H1 (cell line): ENCODE results near the gene GZMM. TPM values are rescaled to one million over a fixed set of nuclear protein-coding genes. Genes with fewer than 3 reads are reported as not detected.
A peak's percentile ranks its signal among the peaks of the same experiment; 100 is the strongest.

Experiments
- CTCF ChIA-PET: fragments of 300-600 bp; sonication (Branson Sonifier 250); formaldehyde crosslinking; loops from one replicate; lab custom pipeline; 2021; ENCODE audit not compliant: partially characterized antibody; lab: Charles Lee
- POLR2A ChIA-PET: fragments of 300-600 bp; sonication (Branson Sonifier 250); formaldehyde crosslinking; loops from one replicate; lab custom pipeline; 2021; ENCODE audit warnings: inconsistent platforms; ENCODE audit not compliant: partially characterized antibody; lab: Charles Lee
- DNase-seq, 2 experiments: peaks; one replicate each; pipeline versions ENCODE4 v3.0.0 to v3.0.0-alpha.2; 2010 to 2022; ENCODE audit warnings: low spot score in 2 of 2, low read depth in 1 of 2, mixed read lengths in 1 of 2
- FAIRE-seq: peaks from 2 replicates; lab custom pipeline; 2011; peaks lifted over from hg19 to GRCh38; lab: Jason Lieb, UNC
- H2AFZ ChIP-seq: 2 replicates; pipeline ENCODE4 v1.8.1; 2012; ENCODE audit warnings: low read length, inconsistent platforms
- H2AK5ac ChIP-seq: 2 replicates; pipeline ENCODE4 v1.6.1; 2013; ENCODE audit warnings: low read depth, low read length
- H2BK120ac ChIP-seq: replicated peaks from 2 replicates; pipeline ENCODE3; 2013; ENCODE audit warnings: low read depth, low read length, inconsistent platforms
- H2BK12ac ChIP-seq: 2 replicates; pipeline ENCODE4 v1.6.1; 2013; ENCODE audit warnings: low read depth, low read length
- H2BK15ac ChIP-seq: 2 replicates; pipeline ENCODE4 v1.6.1; 2013; ENCODE audit warnings: low read length
- H2BK20ac ChIP-seq: 2 replicates; pipeline ENCODE4 v1.6.1; 2013; ENCODE audit warnings: low read length
- H2BK5ac ChIP-seq: 2 replicates; pipeline ENCODE4 v1.6.1; 2013; ENCODE audit warnings: low read depth, low read length
- H3K14ac ChIP-seq: 2 replicates; pipeline ENCODE4 v1.6.1; 2013; ENCODE audit warnings: inconsistent platforms; ENCODE audit not compliant: insufficient read length
- H3K18ac ChIP-seq: 2 replicates; pipeline ENCODE4 v1.6.1; 2013; ENCODE audit warnings: low read length; ENCODE audit errors: extremely low read depth
- H3K23ac ChIP-seq: 2 replicates; pipeline ENCODE4 v1.6.1; 2013; ENCODE audit warnings: inconsistent platforms; ENCODE audit not compliant: insufficient read length
- H3K23me2 ChIP-seq: 2 replicates; pipeline ENCODE4 v1.6.1; 2013; ENCODE audit warnings: low read depth, low read length
- H3K27ac ChIP-seq: 2 replicates; pipeline ENCODE4 v1.6.1; 2011; ENCODE audit warnings: low read depth, low read length, inconsistent platforms
- H3K27me3 ChIP-seq, 4 experiments: replicated peaks in 1 of 4; 1 replicate in 1 of 4; 2 replicates in 3 of 4; pipeline versions ENCODE4 v1.6.1 to v1.8.1; 2011 to 2013; ENCODE audit warnings: low read length in 3 of 4, mild to moderate bottlenecking in 3 of 4, inconsistent platforms in 2 of 4, mixed read lengths in 2 of 4, moderate library complexity in 1 of 4; ENCODE audit not compliant: control insufficient read depth in 3 of 4, insufficient read depth in 3 of 4; ENCODE audit errors: extremely low read depth in 1 of 4
- H3K36me3 ChIP-seq, 4 experiments: 2 replicates each; pipeline versions ENCODE4 v1.6.1 to v1.8.1; 2011 to 2013; ENCODE audit warnings: mild to moderate bottlenecking in 4 of 4, low read length in 3 of 4, moderate library complexity in 2 of 4, control low read depth in 1 of 4, inconsistent platforms in 1 of 4; ENCODE audit not compliant: insufficient read depth in 4 of 4, control insufficient read depth in 2 of 4
- H3K4ac ChIP-seq: replicated peaks from 2 replicates; pipeline ENCODE3; 2013; ENCODE audit warnings: low read length, low read depth, mixed read lengths, inconsistent platforms; ENCODE audit not compliant: insufficient read length
- H3K4me1 ChIP-seq, 4 experiments: replicated peaks in 1 of 4; 1 replicate in 1 of 4; 2 replicates in 3 of 4; pipeline versions ENCODE4 v1.6.1 to v1.8.1; 2011 to 2013; ENCODE audit warnings: low read length in 3 of 4, inconsistent platforms in 2 of 4, mixed read lengths in 1 of 4; ENCODE audit not compliant: insufficient read depth in 4 of 4, control insufficient read depth in 3 of 4
- H3K4me2 ChIP-seq, 2 experiments: 2 replicates each; pipeline versions ENCODE4 v1.6.1 to v1.8.1; 2011 to 2013; ENCODE audit warnings: low read depth in 2 of 2, low read length in 2 of 2, control low read depth in 1 of 2, inconsistent platforms in 1 of 2, mild to moderate bottlenecking in 1 of 2; ENCODE audit not compliant: insufficient read depth in 1 of 2
- H3K4me3 ChIP-seq, 4 experiments: fragments of 200-600, 300-600 bp in 1 of 4; sonication (generic), shearing (Covaris generic), sonication (Bioruptor Twin) in 1 of 4; 2 replicates each; pipeline versions ENCODE4 v1.5.1 to v1.8.1; 2011 to 2016; ENCODE audit warnings: low read length in 4 of 4, low read depth in 3 of 4, control low read depth in 2 of 4, inconsistent platforms in 2 of 4, mild to moderate bottlenecking in 2 of 4, mixed read lengths in 1 of 4, moderate library complexity in 1 of 4; ENCODE audit not compliant: insufficient read depth in 2 of 4; ENCODE audit errors: extremely low read depth in 1 of 4
- H3K56ac ChIP-seq: replicated peaks from 2 replicates; pipeline ENCODE3; 2013; ENCODE audit warnings: low read depth, mild to moderate bottlenecking, mixed read lengths, low read length, inconsistent platforms; ENCODE audit not compliant: insufficient read length
- H3K79me1 ChIP-seq: 2 replicates; pipeline ENCODE4 v1.6.1; 2013; ENCODE audit warnings: low read depth, low read length, control low read depth
- H3K79me2 ChIP-seq, 2 experiments: 2 replicates each; pipeline versions ENCODE4 v1.6.1 to v1.8.1; 2012 to 2013; ENCODE audit warnings: low read length in 2 of 2, mild to moderate bottlenecking in 2 of 2, inconsistent platforms in 1 of 2; ENCODE audit not compliant: insufficient read depth in 2 of 2, control insufficient read depth in 1 of 2
- H3K9ac ChIP-seq, 4 experiments: replicated peaks in 1 of 4; 1 replicate in 1 of 4; 2 replicates in 3 of 4; pipeline versions ENCODE4 v1.6.1 to v1.8.1; 2011 to 2013; ENCODE audit warnings: low read depth in 3 of 4, low read length in 3 of 4, control low read depth in 2 of 4, mild to moderate bottlenecking in 2 of 4, moderate library complexity in 2 of 4, inconsistent platforms in 1 of 4; ENCODE audit errors: extremely low read depth in 1 of 4
- H3K9me3 ChIP-seq, 2 experiments: 2 replicates each; pipeline versions ENCODE4 v1.6.1 to v1.8.1; 2012 to 2013; ENCODE audit warnings: mild to moderate bottlenecking in 2 of 2, moderate library complexity in 2 of 2, control low read depth in 1 of 2, inconsistent platforms in 1 of 2, low read depth in 1 of 2, low read length in 1 of 2, mixed read lengths in 1 of 2; ENCODE audit not compliant: insufficient read depth in 2 of 2
- H4K20me1 ChIP-seq, 2 experiments: replicated peaks in 1 of 2; 2 replicates each; pipeline versions ENCODE3 to v1.8.1; 2011 to 2013; ENCODE audit warnings: inconsistent platforms in 2 of 2, low read length in 2 of 2, mild to moderate bottlenecking in 1 of 2; ENCODE audit not compliant: insufficient read depth in 2 of 2, control insufficient read depth in 1 of 2
- H4K5ac ChIP-seq: 2 replicates; pipeline ENCODE4 v1.6.1; 2013; ENCODE audit warnings: low read length, low read depth, mixed read lengths, inconsistent platforms; ENCODE audit not compliant: insufficient read length
- H4K8ac ChIP-seq: 2 replicates; pipeline ENCODE4 v1.8.0; 2013; ENCODE audit warnings: mild to moderate bottlenecking, moderate library complexity, low read length, inconsistent platforms; ENCODE audit not compliant: insufficient read depth; ENCODE audit errors: extremely low read depth
- H4K91ac ChIP-seq: replicated peaks from 2 replicates; pipeline ENCODE3; 2013; ENCODE audit warnings: low read length, mixed read lengths, inconsistent platforms; ENCODE audit not compliant: insufficient read length
- POLR2AphosphoS5 ChIP-seq: IDR thresholded peaks from 2 replicates; pipeline ENCODE4 v1.6.1; 2011; ENCODE audit warnings: low read depth, low read length
- WGBS, 2 experiments: shearing (Covaris generic) in 1 of 2; methylation state at CpG; one replicate each; pipeline versions ENCODE4 v1.1.6 to v1.1.7; 2013 to 2015; ENCODE audit warnings: low lambda C conversion rate in 2 of 2, mixed read lengths in 2 of 2, inconsistent platforms in 1 of 2, low coverage in 1 of 2, missing lambda C conversion rate in 1 of 2; ENCODE audit not compliant: insufficient replicate concordance in 2 of 2, insufficient coverage in 1 of 2, insufficient read length in 1 of 2; ENCODE audit errors: extremely low coverage in 1 of 2, missing lambda C conversion rate in 1 of 2; 5-methylcytosine and 5-hydroxymethylcytosine counted together
- polyA plus RNA-seq, 7 experiments: library from polyadenylated mRNA; depleted of rRNA in 3 of 7; stranded (reverse) in 5 of 7; unstranded in 2 of 7; fragments of >200 nt in 5 of 7; fragments of 200-250 nt in 2 of 7; gene quantifications; 1 replicate in 5 of 7; 2 replicates in 1 of 7; 4 replicates in 1 of 7; pipeline versions ENCODE4 v1.2.1 to v1.2.3, GENCODE V29; 2011 to 2013; ENCODE audit warnings: missing spikeins in 2 of 7, mixed read lengths in 2 of 7
- total RNA-seq: library from RNA; stranded (reverse); fragmentation: NEBNext Ultra II Directional; extraction: Animal tissue kit (Norgen Biotek cat#: 25700); gene quantifications from 2 replicates; pipeline ENCODE4 v1.2.1, GENCODE V29; 2021
- TF ChIP-seq, protein P1 (sequence below): IDR thresholded peaks from 2 replicates; pipeline ENCODE4 v1.6.1; 2011; ENCODE audit warnings: low read length, improper control_type of control experiment

GZMM gene
- total and polyA plus RNA-seq, 2 of the 8 experiments (the other 6 are each of a cell fraction or from before 2014, with no cell fraction given): 0.09 to 0.32 TPM

DNA sequence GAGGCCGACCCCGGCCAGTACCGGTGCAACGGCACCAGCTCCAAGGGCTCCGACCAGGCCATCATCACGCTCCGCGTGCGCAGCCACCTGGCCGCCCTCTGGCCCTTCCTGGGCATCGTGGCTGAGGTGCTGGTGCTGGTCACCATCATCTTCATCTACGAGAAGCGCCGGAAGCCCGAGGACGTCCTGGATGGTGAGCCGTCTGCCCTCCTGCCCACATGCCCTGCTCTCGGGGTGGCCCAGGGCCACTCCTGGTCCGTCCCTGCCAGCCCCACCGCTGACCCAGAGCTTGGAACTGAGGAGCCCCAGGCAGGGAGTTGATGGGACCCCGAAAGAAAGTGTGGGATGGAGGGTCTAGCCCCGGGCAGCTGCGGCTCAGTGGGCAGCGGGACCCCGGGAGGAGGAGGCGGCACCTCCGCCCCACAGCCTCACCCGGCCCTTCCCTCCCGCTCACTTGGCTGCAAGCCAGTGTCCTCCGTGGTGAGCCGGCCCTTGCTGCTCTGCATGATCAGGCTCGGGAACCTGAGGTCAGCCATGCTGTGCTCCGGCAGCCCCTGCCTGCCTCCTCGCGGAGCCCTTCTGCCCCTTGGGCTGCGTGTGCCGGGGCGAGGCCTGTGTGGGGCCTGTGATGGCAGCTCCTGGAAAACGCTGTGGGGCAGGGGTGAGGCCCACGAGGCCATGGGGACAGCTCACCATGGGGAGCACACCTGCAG is 37.7 kb downstream of the GZMM start:
- H3K4me3 ChIP-seq: no peak overlapping the region
- H3K4ac ChIP-seq: no peak overlapping the region
- no peak overlapping the region for H3K9ac ChIP-seq
- H3K18ac ChIP-seq: no peak overlapping the region
- 0 out of 2 replicates have a peak, but pooled peaks cover 2% of the 10 kb centered on the region for H3K23me2 ChIP-seq
- H4K91ac ChIP-seq: no peak overlapping the region
- H3K4me1 ChIP-seq: peaks cover 0 to 8% (median 5%) of the 10 kb centered on the region in 4 experiments; a peak in 4 of 7 replicates
- H3K36me3 ChIP-seq: peaks cover 10 to 48% (median 27%) of the 10 kb centered on the region in 4 experiments; a peak in 6 of 8 replicates
- no peak overlapping the region for H2BK120ac ChIP-seq
- DNase-seq (no peak), FAIRE-seq (no peak)
- H3K4me2 ChIP-seq: no peak overlapping the region
- no peak overlapping the region for H4K5ac ChIP-seq
- H3K27me3 ChIP-seq: no peaks in the 10 kb centered on the region
- WGBS, 2 experiments: 96% methylated on average over 39 of the region's 40 CpGs; no CpG with 5 or more reads in 1 of the 2 experiments
- no peak overlapping the region for H2AFZ ChIP-seq
- H3K9me3 ChIP-seq: no peaks in the 10 kb centered on the region
- no peak overlapping the region for H3K23ac ChIP-seq
- no peak overlapping the region for H3K14ac ChIP-seq
- peak overlapping the region; percentile 38; the same call in 1 of the 2 replicates for H3K27ac ChIP-seq
- CTCF ChIA-PET: no interaction called here
- no peak overlapping the region for H2BK5ac ChIP-seq
- H2BK12ac ChIP-seq: no peak overlapping the region
- no peak overlapping the region for H3K56ac ChIP-seq
- 0 out of 2 replicates have a peak, but pooled peaks have one; percentile 36 for TF ChIP-seq POLR2AphosphoS5
- TF ChIP-seq, protein P1, sequence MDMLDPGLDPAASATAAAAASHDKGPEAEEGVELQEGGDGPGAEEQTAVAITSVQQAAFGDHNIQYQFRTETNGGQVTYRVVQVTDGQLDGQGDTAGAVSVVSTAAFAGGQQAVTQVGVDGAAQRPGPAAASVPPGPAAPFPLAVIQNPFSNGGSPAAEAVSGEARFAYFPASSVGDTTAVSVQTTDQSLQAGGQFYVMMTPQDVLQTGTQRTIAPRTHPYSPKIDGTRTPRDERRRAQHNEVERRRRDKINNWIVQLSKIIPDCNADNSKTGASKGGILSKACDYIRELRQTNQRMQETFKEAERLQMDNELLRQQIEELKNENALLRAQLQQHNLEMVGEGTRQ: no peak
- H3K79me1 ChIP-seq: peaks cover 11% of the 10 kb centered on the region
- POLR2A ChIA-PET: interaction anchor here (0.6 to 2.8 kb wide), 6 partner anchors 9 to 50 kb away, joined by 3 to 17 read pairs (median 4); partner anchors contain the start of genes BSG and CDC34
- no peak overlapping the region for H2AK5ac ChIP-seq
- no peak overlapping the region for H2BK20ac ChIP-seq
- peaks cover 18 to 40% of the 10 kb centered on the region in 2 experiments for H3K79me2 ChIP-seq
- no peak overlapping the region for H2BK15ac ChIP-seq
- H4K8ac ChIP-seq: peak overlapping the region; percentile 78; the same call in 1 of the 2 replicates
- H4K20me1 ChIP-seq: peaks cover 33 to 43% of the 10 kb centered on the region in 2 experiments
